ENCODE results near the gene ETV3L. TPM values are rescaled to one million over a fixed set of nuclear protein-coding genes. Genes with fewer than 3 reads are reported as not detected.

Gene ETV3L
- total and polyA plus RNA-seq, 4 experiments from 2014 or later, result not detected

DNA sequence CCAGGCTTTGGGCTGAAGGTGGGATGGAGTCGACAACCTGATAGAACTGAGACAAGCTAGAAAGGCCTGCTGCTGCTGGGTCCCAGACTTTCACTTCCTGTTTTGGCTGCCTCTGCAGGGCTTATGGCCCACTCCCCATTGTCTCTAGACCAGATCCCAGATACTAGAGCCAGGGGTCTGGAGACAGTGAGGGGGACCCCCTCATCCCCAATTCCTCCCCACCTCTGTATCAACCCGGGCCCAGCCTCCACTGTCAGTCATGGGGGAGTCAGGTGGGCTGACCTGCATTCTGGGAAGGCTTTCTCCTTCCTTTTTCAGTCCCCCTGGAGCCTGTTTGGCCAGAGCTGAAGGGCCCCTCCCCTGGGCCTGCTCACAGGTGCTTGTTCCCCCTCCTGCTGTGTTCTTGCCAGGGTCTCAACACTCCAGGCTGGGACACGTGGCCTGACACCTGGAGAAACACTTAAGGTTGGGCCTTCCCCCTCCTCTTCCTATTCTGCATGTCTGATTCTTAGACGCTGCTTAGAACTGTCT, 18.0 kb upstream of the ETV3L start:
- no peak for DNase-seq
- Mint-ChIP-seq H3K27ac (peak overlapping the region in 3 of 7 donors; percentile 10 to 66 (median 63)), H3K9me3 (no peaks in the 10 kb centered on the region), H3K36me3 (peaks cover 2 to 10% of the 10 kb centered on the region in 2 donors), H3K4me3 (no peak overlapping the region), H3K4me1 (peaks cover 4 to 12% (median 8%) of the 10 kb centered on the region in 4 donors), H3K27me3 (peaks cover 2% of the 10 kb centered on the region in 2 donors)
- Histone ChIP-seq H3K4me1 (ENCODE audit: insufficient read depth, low read length) (peaks cover 5% of the 10 kb centered on the region), H3K9me3 (ENCODE audit: control insufficient read depth in 1 of 2, low read length in 2 of 2) (no peaks in the 10 kb centered on the region), H3K27me3 (ENCODE audit: insufficient read depth, low read length) (no peaks in the 10 kb centered on the region), H3K36me3 (ENCODE audit: insufficient read depth, low read length) (peaks cover 4% of the 10 kb centered on the region), H3K4me3 (ENCODE audit: low read length in 2 of 2) (no peak overlapping the region), H3K27ac (ENCODE audit: low read depth, low read length) (no peak overlapping the region)
- CTCF ChIA-PET (ENCODE audit: partially characterized antibody), result interaction anchor here (2.5 kb wide), 1 partner anchor 27 kb away, joined by 8 read pairs; no protein-coding TSS in a partner anchor
- intact Hi-C loops (cut with micrococcal nuclease), result no loop called here
- POLR2A ChIA-PET (ENCODE audit: partially characterized antibody), result interaction anchor here (0.9 kb wide), 1 partner anchor 21 kb away, joined by 3 read pairs; the partner anchor contains the start of gene ETV3

DNA sequence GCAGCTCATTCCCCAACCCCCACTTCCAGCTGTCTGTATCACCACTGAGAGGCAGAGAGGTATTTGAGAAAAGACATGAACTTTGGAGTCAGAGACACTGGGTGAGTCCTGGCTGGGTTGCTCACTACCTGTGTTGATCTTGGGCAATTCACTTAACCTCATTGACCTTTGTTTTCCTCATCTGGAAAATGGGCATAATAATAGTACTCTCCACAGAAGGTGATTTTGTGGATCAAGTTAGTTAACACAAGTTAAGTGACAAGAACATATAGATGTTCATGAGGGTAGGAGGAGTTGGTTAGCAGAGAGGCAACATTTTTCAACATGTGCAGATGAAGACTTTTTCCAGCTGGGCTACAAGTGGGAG, 17.1 kb upstream of the ETV3L start:
- ChIA-PET CTCF (ENCODE audit: partially characterized antibody) (interaction anchor here (2.5 kb wide), 1 partner anchor 26 kb away, joined by 8 read pairs; no protein-coding TSS in a partner anchor), POLR2A (ENCODE audit: partially characterized antibody) (interaction anchor here (0.9 kb wide), 1 partner anchor 22 kb away, joined by 3 read pairs; the partner anchor contains the start of gene ETV3)
- Histone ChIP-seq H3K9me3 (ENCODE audit: control insufficient read depth in 1 of 2, low read length in 2 of 2) (no peaks in the 10 kb centered on the region), H3K36me3 (ENCODE audit: insufficient read depth, low read length) (no peaks in the 10 kb centered on the region), H3K4me3 (ENCODE audit: low read length in 2 of 2) (no peak overlapping the region), H3K4me1 (ENCODE audit: insufficient read depth, low read length) (peaks cover 5% of the 10 kb centered on the region), H3K27ac (ENCODE audit: low read depth, low read length) (no peak overlapping the region), H3K27me3 (ENCODE audit: insufficient read depth, low read length) (no peaks in the 10 kb centered on the region)
- Mint-ChIP-seq H3K9me3 (no peaks in the 10 kb centered on the region), H3K4me3 (no peak overlapping the region), H3K27me3 (peaks cover 2 to 4% of the 10 kb centered on the region in 2 donors), H3K27ac (peak overlapping the region in 2 of 7 donors; percentile 39 to 72), H3K36me3 (peaks cover 0 to 6% of the 10 kb centered on the region in 2 donors), H3K4me1 (peaks cover 2 to 10% (median 6%) of the 10 kb centered on the region in 4 donors)
- intact Hi-C loops (cut with micrococcal nuclease), result no loop called here
- DNase-seq, result no peak

DNA sequence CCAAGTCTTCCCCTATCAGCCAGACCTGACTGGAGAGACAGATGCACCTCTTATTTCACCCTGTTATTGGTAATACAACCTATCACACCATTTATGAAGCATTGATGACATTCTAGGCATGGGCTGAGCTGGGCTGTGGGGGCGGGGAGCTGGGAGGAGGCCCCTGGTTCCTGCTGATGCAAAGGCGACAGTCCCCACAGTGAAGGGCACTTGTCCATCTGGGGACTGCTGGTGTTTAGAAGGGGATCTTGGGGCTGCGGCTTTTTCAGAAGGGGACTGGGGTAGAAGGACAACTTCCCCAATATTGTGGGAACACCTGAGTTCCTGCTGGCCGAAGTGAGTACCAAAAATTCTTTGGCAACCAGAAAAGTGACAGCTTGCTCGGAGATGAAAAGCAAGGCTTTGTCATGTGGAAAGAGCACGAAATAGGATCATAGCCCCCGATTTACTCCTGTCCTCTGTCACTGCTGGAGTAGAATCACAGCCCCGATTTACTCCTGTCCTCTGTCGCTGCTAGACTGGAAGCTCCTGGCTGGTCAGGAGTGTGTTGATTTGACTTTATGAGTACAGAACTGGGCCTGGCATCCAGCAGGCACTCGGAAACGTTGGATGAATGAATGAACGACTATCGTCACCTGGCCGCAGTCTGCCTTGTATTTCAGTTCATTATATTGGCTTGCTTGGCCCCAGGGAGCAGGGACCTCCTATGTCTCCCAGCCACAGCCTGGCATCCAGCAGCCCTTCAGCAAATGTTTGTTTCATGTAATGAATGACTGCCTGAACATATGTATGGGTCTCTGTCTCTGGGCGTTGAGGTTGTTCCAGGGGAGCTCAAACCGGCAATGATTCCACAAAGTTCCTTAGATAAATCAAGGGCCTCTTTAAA, 16.5 kb upstream of the ETV3L start:
- Mint-ChIP-seq H3K4me1 (peaks cover 2 to 10% (median 6%) of the 10 kb centered on the region in 4 donors), H3K27me3 (peaks cover 2 to 4% of the 10 kb centered on the region in 2 donors), H3K9me3 (no peaks in the 10 kb centered on the region), H3K36me3 (peaks cover 0 to 4% of the 10 kb centered on the region in 2 donors), H3K4me3 (no peak overlapping the region), H3K27ac (peak overlapping the region in 2 of 7 donors; percentile 32 to 39)
- Histone ChIP-seq H3K4me3 (ENCODE audit: low read length in 2 of 2) (no peak overlapping the region), H3K4me1 (ENCODE audit: insufficient read depth, low read length) (peaks cover 5% of the 10 kb centered on the region), H3K36me3 (ENCODE audit: insufficient read depth, low read length) (no peaks in the 10 kb centered on the region), H3K9me3 (ENCODE audit: control insufficient read depth in 1 of 2, low read length in 2 of 2) (no peaks in the 10 kb centered on the region), H3K27me3 (ENCODE audit: insufficient read depth, low read length) (no peaks in the 10 kb centered on the region), H3K27ac (ENCODE audit: low read depth, low read length) (no peak overlapping the region)
- intact Hi-C loops (cut with micrococcal nuclease), result no loop called here
- POLR2A ChIA-PET (ENCODE audit: partially characterized antibody), result no interaction called here
- DNase-seq, result no peak
- CTCF ChIA-PET (ENCODE audit: partially characterized antibody), result interaction anchor here (2.5 kb wide), 1 partner anchor 26 kb away, joined by 8 read pairs; no protein-coding TSS in a partner anchor

DNA sequence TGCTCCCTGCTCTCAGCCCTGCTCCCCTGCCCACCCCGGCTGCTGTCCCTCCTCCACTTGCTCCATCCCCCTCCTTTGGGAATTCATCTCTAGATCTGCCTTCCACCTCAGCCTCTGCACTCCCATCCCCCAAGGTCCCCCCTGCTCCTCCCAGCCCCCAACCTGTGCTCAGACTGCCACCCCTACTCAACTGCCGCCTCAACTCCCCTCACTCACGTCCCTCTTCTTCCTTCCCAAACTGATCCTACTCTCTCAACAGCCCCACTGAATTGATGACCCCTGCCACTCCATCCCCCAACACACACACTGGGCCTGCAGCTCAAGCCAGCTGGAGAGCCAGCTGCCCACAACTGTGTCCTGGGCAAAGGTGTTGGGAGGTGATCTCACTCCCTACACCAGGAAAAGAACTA, 15.8 kb upstream of the ETV3L start:
- intact Hi-C loops (cut with micrococcal nuclease), result no loop called here
- no peaks in the 10 kb centered on the region for H3K36me3 ChIP-seq (ENCODE audit: insufficient read depth, low read length)
- POLR2A ChIA-PET (ENCODE audit: partially characterized antibody), result no interaction called here
- Mint-ChIP-seq H3K4me3 (no peak overlapping the region), H3K4me1 (peaks cover 2 to 10% (median 6%) of the 10 kb centered on the region in 4 donors), H3K27me3 (peaks cover 2 to 4% of the 10 kb centered on the region in 2 donors), H3K27ac (no peak overlapping the region), H3K36me3 (peaks cover 0 to 2% of the 10 kb centered on the region in 2 donors), H3K9me3 (no peaks in the 10 kb centered on the region)
- no peak overlapping the region for H3K27ac ChIP-seq (ENCODE audit: low read depth, low read length)
- peaks cover 5% of the 10 kb centered on the region for H3K4me1 ChIP-seq (ENCODE audit: insufficient read depth, low read length)
- H3K4me3 ChIP-seq (ENCODE audit: low read length in 2 of 2), result no peak overlapping the region
- CTCF ChIA-PET (ENCODE audit: partially characterized antibody), result no interaction called here
- H3K27me3 ChIP-seq (ENCODE audit: insufficient read depth, low read length), result peaks cover 3% of the 10 kb centered on the region
- H3K9me3 ChIP-seq (ENCODE audit: control insufficient read depth in 1 of 2, low read length in 2 of 2), result no peaks in the 10 kb centered on the region
- no peak for DNase-seq

DNA sequence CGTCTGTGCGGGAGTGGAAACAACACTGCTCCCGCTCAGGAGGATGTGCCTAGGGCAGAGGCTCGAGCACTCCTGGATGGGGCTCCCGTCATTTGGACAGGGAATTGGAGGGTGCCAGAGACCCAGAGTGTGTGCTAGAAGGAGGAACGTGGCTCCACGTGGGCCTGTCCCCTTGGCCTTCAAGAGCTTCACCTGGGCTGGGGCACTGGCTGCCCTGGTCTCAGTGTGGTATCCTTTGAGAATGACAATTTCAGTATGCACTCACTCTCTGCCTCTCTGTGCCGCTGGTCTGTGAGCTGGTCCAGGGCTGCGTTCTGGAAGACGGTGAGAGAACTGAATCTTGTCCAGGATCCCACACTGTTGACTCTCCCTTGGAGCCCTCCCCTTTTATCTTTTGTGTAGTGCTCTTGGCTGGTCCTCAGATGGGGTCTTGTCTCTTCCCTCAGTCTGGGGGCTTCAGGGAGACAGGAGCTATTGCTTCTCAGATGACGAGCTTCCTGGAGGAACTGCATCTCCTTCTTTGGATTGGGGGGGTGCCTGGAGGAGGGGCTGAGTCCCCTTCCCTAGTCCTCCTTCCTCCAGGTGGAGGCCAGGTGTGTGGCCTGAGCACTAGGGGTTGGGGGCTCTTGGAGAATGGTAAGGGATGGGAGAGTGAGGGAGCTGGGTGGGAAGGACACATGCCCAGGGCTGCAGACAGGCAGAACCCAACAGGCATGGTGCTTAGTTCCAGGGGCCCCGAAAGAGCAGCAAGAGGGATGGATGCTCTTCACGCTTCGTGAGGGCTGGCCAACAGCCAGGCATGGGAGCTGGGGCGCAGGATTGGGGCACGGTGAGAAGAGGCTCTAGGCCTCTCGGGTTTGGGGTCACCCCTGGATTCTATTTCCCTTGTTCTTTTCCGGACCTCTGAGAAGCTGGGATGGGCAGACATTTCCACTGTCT, 14.8 kb upstream of the ETV3L start:
- Histone ChIP-seq H3K27ac (ENCODE audit: low read depth, low read length) (no peak overlapping the region), H3K9me3 (ENCODE audit: control insufficient read depth in 1 of 2, low read length in 2 of 2) (no peaks in the 10 kb centered on the region), H3K27me3 (ENCODE audit: insufficient read depth, low read length) (peaks cover 3% of the 10 kb centered on the region), H3K36me3 (ENCODE audit: insufficient read depth, low read length) (no peaks in the 10 kb centered on the region), H3K4me3 (ENCODE audit: low read length in 2 of 2) (no peak overlapping the region), H3K4me1 (ENCODE audit: insufficient read depth, low read length) (peaks cover 5% of the 10 kb centered on the region)
- Mint-ChIP-seq H3K36me3 (peaks cover 0 to 2% of the 10 kb centered on the region in 2 donors), H3K27ac (peak overlapping the region in 1 of 7 donors; percentile 22), H3K4me3 (no peak overlapping the region), H3K4me1 (peaks cover 2 to 9% (median 6%) of the 10 kb centered on the region in 4 donors), H3K27me3 (peaks cover 2 to 4% of the 10 kb centered on the region in 2 donors), H3K9me3 (no peaks in the 10 kb centered on the region)
- intact Hi-C loops (cut with micrococcal nuclease), result no loop called here
- no peak for DNase-seq
- POLR2A ChIA-PET (ENCODE audit: partially characterized antibody), result no interaction called here
- CTCF ChIA-PET (ENCODE audit: partially characterized antibody), result interaction anchor here (0.6 to 1.3 kb wide), 3 partner anchors 24 to 239 kb away, joined by 3 to 4 read pairs (median 3); no protein-coding TSS in a partner anchor

DNA sequence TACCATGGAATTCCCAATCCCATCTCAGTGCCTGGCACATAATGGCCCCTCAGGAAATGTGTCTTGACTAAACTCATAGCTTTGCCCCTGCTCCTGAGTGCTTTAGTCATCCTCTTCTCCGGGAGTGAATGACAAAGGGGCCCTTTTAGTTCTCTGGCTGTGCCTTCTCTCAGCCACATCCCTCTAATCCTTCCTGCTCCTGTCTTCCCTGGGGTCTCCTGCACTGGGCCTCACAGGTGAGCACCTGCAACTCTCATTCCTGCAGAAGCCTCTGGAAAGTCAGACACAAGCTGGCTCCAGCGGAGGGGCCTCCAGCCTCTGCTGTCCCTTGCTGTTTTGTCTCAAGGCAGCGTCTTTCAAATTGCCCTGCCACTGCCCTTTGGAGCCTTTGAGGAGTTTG, 14.0 kb upstream of the ETV3L start:
- H3K27ac Mint-ChIP-seq, result no peak overlapping the region
- Histone ChIP-seq H3K4me1 (ENCODE audit: insufficient read depth, low read length) (peaks cover 5% of the 10 kb centered on the region), H3K27me3 (ENCODE audit: insufficient read depth, low read length) (peaks cover 3% of the 10 kb centered on the region), H3K9me3 (ENCODE audit: control insufficient read depth in 1 of 2, low read length in 2 of 2) (no peaks in the 10 kb centered on the region), H3K36me3 (ENCODE audit: insufficient read depth, low read length) (no peaks in the 10 kb centered on the region), H3K27ac (ENCODE audit: low read depth, low read length) (no peak overlapping the region), H3K4me3 (ENCODE audit: low read length in 2 of 2) (no peak overlapping the region)
- CTCF ChIA-PET (ENCODE audit: partially characterized antibody), result interaction anchor here (0.9 to 1.3 kb wide), 2 partner anchors 23 to 24 kb away, joined by 3 to 4 read pairs; no protein-coding TSS in a partner anchor
- intact Hi-C loops (cut with micrococcal nuclease), result no loop called here
- no peak for DNase-seq
- no peaks in the 10 kb centered on the region for H3K9me3 Mint-ChIP-seq
- peaks cover 2 to 4% of the 10 kb centered on the region in 2 donors for H3K27me3 Mint-ChIP-seq
- H3K4me1 Mint-ChIP-seq, result peaks cover 2 to 9% (median 5%) of the 10 kb centered on the region in 4 donors
- no peak overlapping the region for H3K4me3 Mint-ChIP-seq
- POLR2A ChIA-PET (ENCODE audit: partially characterized antibody), result no interaction called here
- H3K36me3 Mint-ChIP-seq, result no peaks in the 10 kb centered on the region
